Cerebellar cortex (tissue), 1 donor: Measurements from ENCODE around the gene PCSK1N.
A peak's percentile ranks its signal among the peaks of the same experiment; 100 is the strongest.
"Not testable (repeated sequence)": the region's sequence is repeated elsewhere in the genome, so short reads cannot be mapped to it uniquely, and the experiment has no call there.

Source experiments
- DNase-seq: peaks from one replicate; pipeline ENCODE4 v3.0.0-alpha.2; 2015; ENCODE audit warnings: low spot score

Gene PCSK1N

GRCh38 chrX:48835524-48836329, at the start of gene PCSK1N:
Gene PCSK1N, minus strand, starts transcription at chrX:48835610. Its CDS starts 78 bp downstream, at chrX:48835532.
- peak; percentile 73 for DNase-seq

GRCh38 chrX:48883729-48884128, 48.3 kb upstream of the PCSK1N start:
- peak; percentile 6 for DNase-seq

- not testable (repeated sequence) for DNase-seq
Observed at GRCh38 chrX:48876944-48877343, 41.5 kb upstream of the PCSK1N start.

GRCh38 chrX:48872017-48872416, 36.6 kb upstream of the PCSK1N start:
- not testable (repeated sequence) for DNase-seq

- DNase-seq: no peak
Observed at GRCh38 chrX:48864210-48864609, 28.8 kb upstream of the PCSK1N start.

- DNase-seq: no peak
Observed at GRCh38 chrX:48854898-48855297, 19.5 kb upstream of the PCSK1N start.

- DNase-seq: not testable (repeated sequence)
Observed at GRCh38 chrX:48854121-48854804, 18.9 kb upstream of the PCSK1N start.

- DNase-seq: not testable (repeated sequence)
Observed at GRCh38 chrX:48853494-48853893, 18.1 kb upstream of the PCSK1N start.

GRCh38 chrX:48852857-48853256, 17.4 kb upstream of the PCSK1N start:
- no peak for DNase-seq

- no peak for DNase-seq
Observed at GRCh38 chrX:48848847-48849246, 13.4 kb upstream of the PCSK1N start.

- DNase-seq: no peak
Observed at GRCh38 chrX:48839686-48840085, 4.3 kb upstream of the PCSK1N start.

GRCh38 chrX:48834383-48834709, 1.1 kb downstream of the PCSK1N start:
- peak; percentile 29 for DNase-seq

- peak; percentile 27 for DNase-seq
Observed at GRCh38 chrX:48833542-48834138, 1.8 kb downstream of the PCSK1N start.

- DNase-seq: no peak
Observed at GRCh38 chrX:48831909-48832291, 3.5 kb downstream of the PCSK1N start.

GRCh38 chrX:48831136-48831908, 4.1 kb downstream of the PCSK1N start:
- no peak for DNase-seq

GRCh38 chrX:48829016-48829735, 6.2 kb downstream of the PCSK1N start:
- no peak for DNase-seq

- no peak for DNase-seq
Observed at GRCh38 chrX:48827654-48827968, 7.8 kb downstream of the PCSK1N start.

- DNase-seq: no peak
Observed at GRCh38 chrX:48826876-48827653, 8.3 kb downstream of the PCSK1N start.

GRCh38 chrX:48826135-48826875, 9.1 kb downstream of the PCSK1N start, which contains the start of gene ERAS:
Gene ERAS, plus strand, starts transcription at chrX:48826513. Its CDS starts 2,611 bp downstream, at chrX:48829124.
- DNase-seq: no peak

GRCh38 chrX:48824066-48824465, 11.3 kb downstream of the PCSK1N start:
- no peak for DNase-seq
